Measurements from ENCODE around the gene RFX1.
A peak's percentile ranks its signal among the peaks of the same experiment; 100 is the strongest.

RFX1 gene

DNA sequence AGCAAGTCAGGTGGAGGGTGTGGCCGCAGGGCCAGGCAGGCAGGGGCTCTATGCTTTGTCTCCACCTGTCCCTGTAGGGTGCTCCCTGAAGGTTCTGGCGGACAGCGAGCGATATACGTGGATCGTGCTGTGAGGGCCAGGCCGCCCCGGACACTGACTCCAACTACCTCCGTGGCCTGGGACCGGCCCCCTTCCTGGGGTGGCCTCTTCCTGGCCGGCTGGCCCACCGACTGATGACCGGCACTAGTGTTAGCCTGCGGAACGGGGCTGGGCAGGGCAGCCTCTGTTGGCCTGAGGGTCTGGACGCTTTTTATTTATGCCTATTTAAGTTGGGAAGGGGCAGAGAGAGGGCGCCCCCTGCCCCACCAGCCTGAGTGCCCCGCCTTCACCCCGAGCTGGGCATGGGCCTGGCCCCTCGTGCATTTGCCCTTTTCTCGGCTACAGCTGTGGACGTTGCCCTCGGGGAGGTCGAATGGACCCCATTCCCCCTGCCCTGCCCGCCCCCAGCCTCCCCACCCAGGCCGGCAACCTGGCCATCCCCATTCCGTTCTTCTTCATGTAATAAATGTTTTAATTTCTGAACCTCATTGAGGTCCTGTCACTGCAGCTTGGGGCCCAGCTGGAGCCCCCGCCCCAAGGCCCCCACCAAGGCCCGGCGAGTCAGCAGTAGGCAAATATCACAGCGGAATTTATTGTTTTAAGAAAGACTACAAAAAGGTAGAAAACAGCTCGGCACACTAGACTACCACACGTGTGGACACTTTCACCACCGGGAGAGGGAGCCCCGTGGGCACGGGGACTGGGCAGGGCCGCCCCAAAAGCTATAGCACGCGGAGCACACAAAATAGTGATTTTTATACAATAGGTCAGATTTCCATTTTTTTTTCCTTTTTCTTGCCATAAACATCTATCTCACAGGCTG lies 45.0 kb downstream of the RFX1 start:
- DNase-seq: no peak

DNA sequence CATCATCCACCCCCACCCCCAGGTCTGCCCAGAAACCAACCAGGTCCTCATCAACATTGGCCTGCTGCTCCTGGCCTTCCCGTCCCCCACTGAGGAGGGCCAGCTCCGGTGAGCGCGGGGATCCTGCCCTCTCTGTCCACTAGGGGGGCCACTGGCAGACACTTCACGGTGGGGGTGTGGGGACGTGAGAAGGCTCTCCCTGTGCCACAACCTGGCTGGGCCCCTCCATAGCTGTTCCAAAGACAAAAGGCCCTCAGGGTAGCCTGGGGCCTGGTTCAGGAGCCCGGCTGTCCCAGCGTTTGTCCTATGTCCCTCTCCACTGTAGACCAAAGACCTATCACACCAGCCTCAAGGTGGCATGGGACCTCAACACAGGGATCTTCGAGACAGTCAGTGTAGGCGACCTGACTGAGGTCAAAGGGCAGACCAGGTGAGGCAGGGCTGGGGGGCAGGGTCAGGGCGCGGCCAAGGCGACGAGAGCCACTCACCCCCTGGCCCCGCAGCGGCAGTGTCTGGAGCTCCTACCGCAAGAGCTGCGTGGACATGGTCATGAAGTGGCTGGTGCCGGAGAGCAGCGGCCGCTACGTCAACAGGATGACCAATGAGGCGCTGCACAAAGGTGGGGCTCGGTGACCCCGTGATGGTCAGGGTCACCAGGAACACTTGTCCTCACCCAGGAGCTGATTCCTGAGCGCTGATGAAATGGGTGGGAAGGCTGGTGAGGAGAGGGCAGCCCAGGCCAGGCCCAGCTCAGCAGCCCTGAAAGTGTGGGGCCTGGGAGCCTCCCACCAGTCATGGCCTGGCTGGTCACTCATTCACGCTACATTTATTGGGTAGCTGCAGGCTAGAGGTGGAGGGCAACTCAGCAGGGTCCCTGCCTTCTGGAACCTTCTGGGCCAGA lies 45.9 kb downstream of the RFX1 start:
- DNase-seq: no peak

GRCh38 chr19:13959141-13959961 lies 46.8 kb downstream of the RFX1 start:
- no peak for DNase-seq

GRCh38 chr19:13958043-13958442 lies 48.1 kb downstream of the RFX1 start:
- peak; percentile 91 for DNase-seq

- DNase-seq: peak; percentile 79
These were observed 49.1 kb downstream of the RFX1 start for GRCh38 chr19:13957051-13957450.

GRCh38 chr19:13956365-13956744 lies 49.8 kb downstream of the RFX1 start:
- no peak for DNase-seq

DNA sequence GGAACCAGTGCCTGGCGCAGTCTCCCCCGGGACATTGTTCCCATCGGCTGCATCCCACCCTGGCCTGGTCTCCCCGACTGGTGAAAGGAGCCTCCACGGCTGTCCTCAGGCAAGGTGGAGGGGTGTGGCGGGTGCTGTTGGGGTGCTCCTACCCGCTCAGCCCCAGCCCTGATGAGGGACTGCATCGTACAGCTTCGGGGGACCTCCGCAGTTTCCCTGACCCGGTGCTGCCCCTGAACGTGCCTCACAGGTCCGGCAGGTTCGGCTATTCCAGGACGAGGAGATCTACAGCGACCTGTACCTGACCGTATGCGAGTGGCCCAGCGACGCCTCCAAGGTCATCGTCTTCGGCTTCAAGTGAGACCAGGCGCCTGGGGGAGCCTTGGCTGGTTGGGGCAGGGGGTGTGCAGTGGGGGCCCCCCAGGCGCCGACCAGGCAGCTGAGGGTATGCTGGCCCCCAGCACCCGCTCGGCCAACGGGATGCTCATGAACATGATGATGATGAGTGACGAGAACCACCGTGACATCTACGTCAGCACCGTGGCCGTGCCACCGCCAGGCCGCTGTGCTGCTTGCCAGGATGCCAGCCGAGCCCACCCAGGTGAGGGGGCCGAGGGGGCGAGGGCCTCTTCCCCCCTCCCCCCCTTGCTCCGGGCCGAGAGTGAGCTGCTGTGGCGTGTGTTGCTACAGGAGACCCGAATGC lies 50.3 kb downstream of the RFX1 start:
- DNase-seq: no peak

DNA sequence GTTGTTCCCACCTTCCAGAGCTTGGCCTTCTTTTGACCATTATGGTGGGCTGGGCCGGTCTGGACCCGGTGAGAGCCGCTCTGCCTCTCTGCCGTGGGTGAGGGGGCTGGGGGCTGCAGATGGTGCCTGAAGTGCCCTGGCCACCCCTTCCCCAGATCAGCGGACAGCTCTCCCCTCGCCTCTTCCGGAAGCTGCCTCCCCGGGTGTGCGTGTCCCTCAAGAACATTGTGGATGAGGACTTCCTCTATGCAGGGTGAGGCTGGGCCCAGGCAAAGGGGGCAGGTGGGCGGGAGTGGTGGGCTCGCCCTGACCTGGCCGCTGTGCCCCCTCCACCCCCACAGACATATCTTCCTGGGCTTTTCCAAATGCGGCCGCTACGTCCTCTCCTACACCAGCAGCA lies 51.9 kb downstream of the RFX1 start:
- DNase-seq: no peak

DNA sequence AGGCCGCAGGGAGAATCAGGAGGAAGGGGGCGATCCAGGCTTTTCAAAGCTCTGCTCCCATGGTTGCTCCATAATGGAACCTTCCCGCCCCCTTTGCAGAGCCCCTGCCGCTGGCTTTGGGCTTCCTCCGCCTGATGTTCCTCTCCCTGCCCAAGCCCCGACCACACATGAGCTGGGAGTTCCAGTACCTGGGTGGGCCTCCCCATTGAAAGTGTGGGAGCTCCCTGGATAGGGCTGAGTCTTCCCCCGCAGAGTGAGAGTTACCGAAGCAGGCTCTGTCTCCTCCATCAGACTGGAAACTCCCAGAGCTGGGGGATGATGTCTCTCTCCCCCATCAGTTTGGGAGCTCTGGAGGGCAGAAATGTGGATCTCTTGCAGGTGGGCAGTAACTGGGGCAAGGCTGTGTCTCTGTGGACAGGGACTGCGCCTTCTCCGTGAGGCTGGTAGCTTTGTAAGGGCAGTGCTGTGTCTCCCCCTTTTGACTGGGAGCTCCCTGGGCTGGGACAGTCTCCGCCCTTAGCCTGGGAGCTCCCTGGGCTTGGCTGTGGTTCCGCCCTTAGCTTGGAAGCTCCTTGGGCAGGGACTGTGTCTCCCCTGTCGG lies 53.1 kb downstream of the RFX1 start:
- DNase-seq: peak; percentile 79

DNA sequence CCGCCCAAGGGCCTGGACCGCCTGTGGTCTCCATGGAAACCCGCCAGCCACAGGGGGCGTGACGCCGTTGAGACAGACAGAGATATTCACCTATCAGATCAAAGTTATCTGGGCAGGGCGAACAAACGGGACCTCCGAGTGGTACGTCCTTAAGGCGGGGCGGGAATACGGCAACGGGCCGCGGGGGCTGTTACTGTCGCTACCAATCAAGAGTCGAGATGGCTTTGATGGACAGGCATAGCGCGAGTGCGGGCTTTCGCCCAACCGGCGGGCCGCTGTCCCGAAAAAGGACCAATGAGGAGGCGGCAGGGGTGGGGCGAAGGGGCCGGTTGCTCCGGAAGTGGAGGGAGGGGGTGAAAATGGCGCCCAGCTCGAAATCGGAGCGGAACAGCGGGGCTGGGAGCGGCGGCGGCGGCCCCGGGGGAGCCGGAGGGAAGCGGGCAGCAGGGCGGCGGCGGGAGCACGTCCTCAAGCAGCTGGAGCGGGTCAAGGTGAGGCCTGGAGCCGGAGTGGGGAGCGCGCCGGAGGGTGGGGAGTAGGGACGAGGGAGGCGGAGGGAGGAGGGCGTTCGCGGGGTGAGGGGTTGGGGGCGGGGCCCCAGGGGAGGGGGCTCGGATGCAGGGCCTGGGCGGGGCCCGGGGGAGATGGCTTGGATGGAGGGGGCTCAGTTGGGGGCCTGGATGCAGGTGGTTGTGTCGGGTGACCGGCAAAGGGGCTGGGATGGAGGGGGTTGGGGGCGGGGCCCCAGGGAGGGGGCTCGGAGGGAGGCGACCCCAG lies 53.8 kb downstream of the RFX1 start, which contains the start of gene DCAF15:
DCAF15 (plus strand) TSS at position 356 of the 777 bp plus-strand sequence; CDS start at position 360, 4 bp downstream.
- peak; percentile 99 for DNase-seq

DNA sequence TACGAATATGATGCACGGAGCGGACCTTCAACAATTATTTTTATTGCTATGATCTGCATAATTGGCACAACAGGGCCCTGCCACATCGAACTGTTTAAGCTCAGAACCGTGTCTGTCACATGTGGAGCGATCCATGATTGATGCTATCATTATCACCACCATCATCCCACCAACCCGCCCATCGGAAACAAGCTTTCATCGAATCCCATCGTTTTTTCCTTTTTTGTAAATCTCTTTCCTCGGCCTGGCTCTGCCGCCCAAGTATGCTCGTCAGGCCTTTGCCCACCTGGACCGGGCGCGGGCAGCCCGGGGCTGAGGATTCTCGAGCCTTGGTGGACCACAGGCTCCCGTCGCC lies 54.3 kb downstream of the RFX1 start:
- DNase-seq: no peak

DNA sequence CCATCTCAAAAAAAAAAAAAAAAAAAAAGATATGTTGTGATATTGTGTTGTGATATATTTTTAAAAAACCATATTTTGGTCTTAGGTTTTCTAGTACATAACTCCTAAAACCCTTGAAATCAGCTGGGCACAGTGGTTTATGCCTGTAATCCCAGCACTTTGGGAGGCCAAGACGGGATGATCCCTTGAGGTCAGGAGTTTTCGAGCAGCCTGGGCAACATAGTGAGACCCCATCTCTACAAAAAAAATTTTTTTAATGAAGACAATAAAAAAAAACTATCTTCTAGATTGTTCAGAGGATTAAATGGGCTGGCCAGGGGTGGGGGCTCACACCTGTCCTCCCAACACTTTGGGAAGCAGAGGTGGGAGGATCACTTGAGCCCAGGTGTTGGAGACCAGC lies 55.1 kb downstream of the RFX1 start:
- no peak for DNase-seq

DNA sequence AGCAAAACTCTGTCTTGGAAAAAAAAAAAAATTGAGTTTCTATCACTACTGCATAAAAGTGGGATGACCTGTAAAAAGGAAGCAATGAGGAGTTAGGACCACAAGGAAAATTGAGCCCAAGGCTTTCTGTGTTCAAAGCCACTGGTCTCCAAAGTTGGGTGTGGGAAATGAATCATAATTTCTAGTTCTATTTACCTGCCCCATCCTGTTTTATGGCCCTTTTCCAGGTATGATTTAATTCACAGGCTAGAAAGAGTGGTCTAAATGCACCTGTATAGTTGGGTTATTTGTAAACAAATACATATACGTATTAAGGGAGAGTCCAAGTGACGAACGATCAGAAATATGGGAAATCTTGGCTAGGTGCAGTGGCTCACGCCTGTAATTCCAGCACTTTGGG lies 59.7 kb downstream of the RFX1 start:
- DNase-seq: no peak

GRCh38 chr19:13942023-13942684 lies 64.0 kb downstream of the RFX1 start:
- DNase-seq: peak; percentile 43

- no peak for DNase-seq
These were observed 67.6 kb downstream of the RFX1 start, which contains the start of gene PODNL1 for GRCh38 chr19:13938301-13939064. PODNL1 (minus strand) TSS chr19:13938417; CDS start chr19:13938181, 236 bp downstream.

DNA sequence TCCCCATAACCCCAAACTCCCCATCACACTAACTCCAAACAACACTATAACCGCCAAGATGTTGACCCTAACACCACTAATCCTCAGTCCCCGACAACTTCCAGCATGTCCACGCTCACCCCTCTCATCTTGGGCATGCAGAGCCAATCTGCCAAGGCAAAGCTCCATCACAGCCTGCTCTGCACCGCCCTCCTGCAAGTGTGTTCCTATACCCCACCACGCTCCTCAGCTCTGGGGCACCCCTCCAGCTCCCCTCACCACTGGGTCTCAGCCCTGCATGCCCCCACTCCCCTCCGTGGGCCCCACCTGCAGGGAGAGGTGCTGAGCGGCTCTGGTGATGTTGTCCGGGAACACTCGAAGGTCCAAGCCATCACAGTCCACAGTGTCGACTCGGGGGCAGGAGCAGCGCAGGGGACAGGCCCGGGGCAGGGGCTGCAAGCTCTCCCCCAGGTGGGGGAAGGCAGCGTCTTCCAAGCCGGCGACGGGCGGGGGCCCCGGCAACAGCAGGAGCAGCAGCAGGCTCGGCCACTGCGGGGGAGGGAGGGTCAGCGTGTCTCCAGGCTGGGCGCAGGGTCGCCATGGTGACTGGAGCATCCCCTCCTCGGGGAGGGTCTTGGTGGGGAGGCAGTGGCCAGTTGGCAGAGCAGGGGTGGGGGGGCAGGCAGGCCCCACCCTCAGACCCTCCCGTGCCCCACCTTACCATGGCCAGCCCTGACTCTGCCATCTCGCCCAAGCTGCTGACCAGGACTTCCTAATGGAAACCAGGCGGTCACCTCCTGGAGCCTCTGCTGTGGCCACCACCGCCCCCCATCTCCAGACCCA lies 68.4 kb downstream of the RFX1 start:
- no peak for DNase-seq

DNA sequence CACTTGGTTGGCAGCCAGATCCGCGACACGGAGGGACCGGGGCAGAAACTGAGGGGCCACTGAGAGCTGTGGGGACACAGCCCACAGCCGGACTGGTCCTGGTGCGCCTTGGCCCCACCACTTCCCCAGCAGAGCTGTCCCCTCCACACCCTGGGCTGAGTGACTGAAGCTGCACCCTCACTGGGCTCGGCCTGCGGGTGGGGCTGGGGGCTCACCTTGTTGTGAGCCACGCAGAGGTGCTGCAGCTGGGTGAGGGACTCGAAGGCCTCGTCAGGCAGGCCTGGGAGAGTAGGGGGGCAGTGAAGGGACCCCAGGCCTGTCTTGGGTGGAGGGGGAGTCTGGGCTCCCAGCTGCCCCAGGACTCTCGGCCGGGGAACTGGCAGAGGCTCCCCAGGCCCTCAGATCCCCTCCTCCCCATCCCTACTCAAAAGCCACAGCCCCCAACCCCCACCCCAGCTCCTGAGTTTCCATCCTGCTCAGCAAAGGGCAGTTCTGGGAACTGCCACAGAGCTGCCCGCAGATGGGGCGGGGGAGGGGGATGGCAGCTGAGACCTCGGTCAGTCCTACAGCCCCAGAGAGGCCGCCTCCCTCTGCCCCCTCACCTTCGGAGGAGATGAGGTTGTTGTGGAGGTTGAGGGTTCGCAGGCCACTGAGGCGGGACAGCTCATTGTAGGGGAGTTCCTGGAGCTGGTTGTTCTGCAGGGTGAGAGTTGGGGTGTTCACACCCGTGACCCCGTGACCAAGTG lies 70.2 kb downstream of the RFX1 start:
- no peak for DNase-seq

DNA sequence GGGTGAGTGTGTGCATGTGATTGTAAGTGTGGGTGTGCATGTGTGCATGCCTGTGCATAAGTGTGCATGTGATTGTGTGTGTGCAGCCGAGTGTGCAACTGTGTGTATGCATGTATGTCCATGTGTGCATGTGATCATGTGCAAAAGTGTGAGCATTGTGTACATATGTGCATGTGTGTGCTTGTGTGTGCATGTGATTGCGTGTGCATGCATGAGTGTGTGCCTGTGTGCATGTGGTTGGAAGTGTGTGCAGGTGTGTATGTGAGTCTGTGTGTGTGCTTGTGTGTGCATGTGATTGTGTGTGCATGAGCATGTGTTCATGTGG lies 71.4 kb downstream of the RFX1 start:
- DNase-seq: no peak
